ENCODE data around the gene MAP3K9.

The MAP3K9 gene

DNA sequence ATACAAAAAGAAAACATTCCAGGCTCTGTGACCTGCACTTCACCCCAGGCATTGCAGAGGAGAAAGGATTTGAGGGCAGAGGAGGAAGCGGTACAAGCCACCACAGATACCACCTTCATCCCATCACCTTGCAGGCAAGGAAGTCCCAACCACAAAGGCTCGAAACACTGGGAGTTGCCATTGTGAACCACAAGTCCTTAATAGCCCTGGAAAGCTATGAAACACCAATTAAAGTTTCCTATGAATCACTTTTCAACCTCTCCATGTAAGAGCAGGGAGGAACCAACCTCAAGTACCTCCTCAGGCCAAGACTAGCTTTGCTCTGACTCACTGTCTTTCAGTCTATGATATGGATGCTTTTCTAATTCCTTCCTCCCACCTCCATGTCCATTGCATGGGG is 27.0 kb downstream of the MAP3K9 start:
- DNase-seq, result peak; percentile 63

GRCh38 chr14:70780396-70781075 is 28.8 kb downstream of the MAP3K9 start:
- no peak for DNase-seq

GRCh38 chr14:70779667-70780066 is 29.6 kb downstream of the MAP3K9 start:
- no peak for DNase-seq

GRCh38 chr14:70776197-70776596 is 33.1 kb downstream of the MAP3K9 start:
- no peak for DNase-seq

DNA sequence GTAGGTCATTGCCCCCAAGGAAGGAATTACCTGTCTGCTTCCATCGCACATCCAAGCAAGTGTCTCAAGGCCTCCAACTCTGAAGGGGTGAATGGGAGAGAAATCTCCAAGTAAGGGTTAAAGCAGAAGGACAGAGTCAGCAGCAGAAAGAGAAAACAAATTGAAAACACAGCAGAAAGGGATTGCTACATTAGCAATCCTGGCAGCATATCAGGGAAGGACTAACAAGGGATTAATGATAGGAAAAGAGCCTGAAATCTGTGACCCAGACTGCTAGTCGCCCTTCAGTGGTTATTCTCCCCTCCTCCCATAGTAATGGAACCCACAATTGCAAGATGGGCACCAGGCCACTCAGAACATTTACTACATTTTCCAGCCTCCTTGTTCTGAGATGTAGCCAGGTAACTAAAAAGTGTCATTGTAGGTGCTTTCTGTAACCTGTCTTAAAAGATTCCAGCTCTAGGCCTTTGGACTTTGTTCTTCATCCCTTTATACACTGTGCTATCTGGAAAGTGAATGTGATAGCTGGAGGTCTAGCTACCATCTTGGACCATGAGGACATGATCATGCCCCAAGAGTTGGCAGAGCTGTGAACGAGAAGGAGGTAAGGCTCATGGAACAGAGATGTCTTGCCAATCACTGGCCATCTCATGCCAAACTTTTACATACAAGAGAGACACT is 36.0 kb downstream of the MAP3K9 start:
- no peak for DNase-seq

GRCh38 chr14:70771781-70772212 is 37.5 kb downstream of the MAP3K9 start:
- DNase-seq, result no peak

- DNase-seq, result no peak
Observed at GRCh38 chr14:70770490-70770889, 38.8 kb downstream of the MAP3K9 start.

DNA sequence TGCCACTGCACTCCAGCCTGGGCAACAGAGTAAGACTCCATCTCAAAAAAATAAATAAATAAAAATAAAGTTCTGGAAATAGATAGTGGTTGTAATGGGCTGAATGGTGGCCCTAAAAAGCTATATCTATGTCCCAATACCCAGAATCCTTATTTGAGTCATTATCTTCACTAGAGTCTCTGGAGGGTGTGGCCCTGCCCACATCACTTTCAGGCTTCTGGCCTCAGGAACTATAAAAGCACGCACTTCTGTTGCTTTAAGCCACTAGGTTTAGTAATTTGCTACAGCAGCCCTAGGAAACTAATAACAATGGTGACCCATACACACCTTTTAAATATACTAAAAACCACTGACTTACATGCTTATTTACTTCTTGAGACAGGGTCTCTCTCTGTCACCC is 49.9 kb downstream of the MAP3K9 start:
- DNase-seq, result no peak

DNA sequence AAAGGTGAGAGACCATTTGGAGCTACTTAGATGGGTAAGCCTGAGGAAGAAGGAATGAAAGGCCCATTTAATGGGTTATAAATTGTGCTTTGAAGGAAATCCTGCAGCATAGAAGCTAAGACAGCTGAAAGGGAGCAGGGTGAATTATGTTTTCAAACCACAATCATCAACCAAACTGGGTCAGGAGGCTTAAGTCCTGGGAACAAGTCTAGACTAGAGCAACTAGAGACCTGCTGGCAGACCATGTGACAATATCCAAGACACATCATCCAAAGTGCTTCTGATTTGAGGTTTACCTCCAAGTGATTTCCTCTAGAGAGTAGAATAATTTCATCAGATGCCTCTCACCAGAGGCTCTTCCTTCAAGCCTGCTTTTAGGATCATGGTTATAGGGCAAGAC is 53.7 kb downstream of the MAP3K9 start:
- DNase-seq, result no peak

GRCh38 chr14:70754991-70755390 is 54.3 kb downstream of the MAP3K9 start:
- DNase-seq, result peak; percentile 16

- DNase-seq, result no peak
Observed at GRCh38 chr14:70753518-70753953, 55.8 kb downstream of the MAP3K9 start.

GRCh38 chr14:70748422-70748821 is 60.9 kb downstream of the MAP3K9 start:
- no peak for DNase-seq

DNA sequence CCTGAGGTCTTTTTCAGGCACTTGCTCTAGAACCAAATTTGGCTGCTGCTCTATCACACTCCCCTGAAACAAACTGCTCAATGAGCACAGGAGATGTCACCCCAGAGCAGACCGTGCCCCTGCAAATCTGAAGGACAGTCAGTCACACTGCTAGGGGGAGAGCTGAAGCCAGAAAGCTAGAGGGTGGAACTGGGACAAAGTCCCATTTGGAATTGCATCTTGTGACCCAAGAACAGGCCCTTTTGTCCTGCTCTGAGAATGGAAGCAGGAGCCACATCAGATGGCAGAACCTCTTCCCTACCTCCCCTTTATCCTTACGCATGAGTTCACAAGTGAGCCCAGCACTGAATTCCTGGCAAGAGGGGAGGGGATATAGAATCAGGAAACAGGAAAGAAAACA is 64.7 kb downstream of the MAP3K9 start:
- no peak for DNase-seq

DNA sequence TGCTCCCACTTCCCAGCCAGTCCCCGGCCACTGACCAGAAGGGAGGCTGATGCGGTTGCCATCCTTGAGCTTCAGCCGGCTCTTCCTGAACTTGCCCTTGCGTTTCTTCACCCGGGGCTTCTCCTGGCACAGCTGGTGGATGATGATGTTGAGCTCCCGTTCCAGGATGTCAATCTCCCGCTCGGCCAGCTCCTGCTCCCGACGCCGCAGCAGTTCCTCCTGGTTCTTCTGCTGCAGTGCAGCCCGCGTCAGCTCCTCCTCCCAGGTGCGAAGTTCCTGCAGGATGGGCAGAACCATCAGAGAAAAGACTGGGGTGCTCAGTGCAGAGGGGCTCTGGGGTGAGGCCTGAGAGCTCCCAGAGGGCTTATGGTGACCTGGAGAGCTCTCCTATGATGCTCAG is 67.0 kb downstream of the MAP3K9 start:
- DNase-seq, result no peak

DNA sequence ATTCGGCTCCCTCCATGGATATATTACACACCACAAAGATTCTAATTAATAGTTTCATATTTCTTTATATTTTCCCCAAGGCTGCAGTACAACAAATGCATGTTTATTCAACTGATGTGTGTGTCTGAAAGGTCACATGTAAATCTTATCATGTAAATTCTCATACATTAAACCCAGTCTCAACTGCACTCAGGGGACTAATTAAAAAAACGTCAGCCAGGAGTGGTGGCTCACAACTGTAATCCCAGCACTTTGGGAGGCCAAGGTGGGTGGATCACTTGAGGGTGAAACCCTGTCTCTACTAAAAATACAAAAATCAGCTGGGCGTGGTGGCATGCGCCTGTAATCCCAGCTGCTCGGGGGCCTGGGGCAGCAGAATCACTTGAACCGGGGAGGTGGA is 67.8 kb downstream of the MAP3K9 start:
- no peak for DNase-seq

- peak; percentile 50 for DNase-seq
Observed at GRCh38 chr14:70735043-70735442, 74.3 kb downstream of the MAP3K9 start.

- DNase-seq, result peak; percentile 12
Observed at GRCh38 chr14:70731447-70732239, 77.7 kb downstream of the MAP3K9 start.

GRCh38 chr14:70730393-70730792 is 78.9 kb downstream of the MAP3K9 start:
- DNase-seq, result no peak

DNA sequence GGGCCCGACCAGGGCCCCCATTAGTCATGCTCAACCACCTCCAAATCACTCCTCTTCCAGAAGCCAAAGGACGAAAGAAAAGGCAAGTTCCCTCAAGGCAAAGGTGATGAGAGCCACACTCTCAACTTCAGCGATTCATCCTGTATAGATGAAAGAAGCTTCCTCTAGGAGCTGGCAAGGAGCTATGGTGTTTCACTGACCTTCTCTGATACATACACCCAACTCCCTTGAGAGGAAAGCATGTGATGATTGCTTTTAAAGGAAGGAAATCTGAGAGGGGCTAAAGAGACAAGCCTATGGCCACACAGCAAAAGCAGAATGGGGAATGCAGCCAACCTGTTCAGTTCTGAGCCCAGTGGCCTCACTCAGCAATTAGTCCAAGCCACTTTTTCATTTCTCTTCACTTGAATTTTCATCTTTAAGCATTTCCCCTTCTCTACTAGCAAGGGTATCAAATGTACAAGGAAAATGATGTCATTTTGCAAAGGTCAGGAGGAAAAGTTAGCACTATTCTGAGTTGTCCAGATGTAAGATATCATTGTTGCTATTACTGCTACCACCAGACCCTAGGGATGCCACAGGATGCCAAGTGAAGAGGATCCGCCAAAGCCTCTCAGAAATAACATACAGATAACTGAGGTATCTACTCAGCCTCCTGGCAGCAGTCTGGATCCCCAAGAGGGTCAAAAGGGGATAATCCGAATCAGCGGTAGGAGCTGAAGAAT is 82.5 kb downstream of the MAP3K9 start:
- DNase-seq, result peak; percentile 14

GRCh38 chr14:70724944-70725343 is 84.4 kb downstream of the MAP3K9 start:
- DNase-seq, result no peak

GRCh38 chr14:70724110-70724509 is 85.2 kb downstream of the MAP3K9 start:
- no peak for DNase-seq

- DNase-seq, result no peak
Observed at GRCh38 chr14:70723276-70723675, 86.0 kb downstream of the MAP3K9 start.

DNA sequence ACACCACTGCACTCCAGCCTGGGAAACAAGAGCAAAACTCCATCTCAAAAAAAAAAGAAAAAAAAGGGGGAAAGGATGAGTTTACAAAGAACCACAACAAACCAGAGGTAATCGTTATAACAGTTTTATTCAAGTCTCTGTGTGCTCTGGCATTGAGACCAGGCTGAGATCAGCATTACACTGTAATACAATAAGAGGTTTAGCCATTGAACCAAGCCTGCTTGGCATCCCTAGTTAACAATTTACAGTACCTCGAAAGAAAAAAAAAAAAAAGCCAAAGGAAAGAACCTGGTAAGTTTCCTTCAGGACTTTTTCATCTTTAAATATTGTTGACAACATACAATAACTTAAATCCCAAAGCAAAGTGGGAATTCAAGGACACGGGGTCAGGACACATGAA is 86.9 kb downstream of the MAP3K9 start:
- no peak for DNase-seq
